Adrenal gland (tissue), 5 donors: ENCODE results near the gene CHST11.

ENCODE experiments used
- CTCF ChIP-seq, 6 experiments: fragments of 450-650 bp in 4 of 6; fragments of 200-600 bp in 2 of 6; sonication (generic) in 1 of 6; IDR thresholded peaks; 1 replicate in 5 of 6; 2 replicates in 1 of 6; pipeline versions ENCODE4 v1.5.1 to v1.8.0; 2016 to 2021; ENCODE audit warnings: antibody characterized with exemption in 6 of 6, mild to moderate bottlenecking in 2 of 6, moderate library complexity in 1 of 6
- POLR2A ChIP-seq, 2 donors: fragments of 450-650 bp; IDR thresholded peaks; one replicate each; pipeline ENCODE4 v1.6.1; 2017; ENCODE audit warnings: antibody characterized with exemption in 2 of 2, mild to moderate bottlenecking in 2 of 2, moderate library complexity in 1 of 2
- donor health status: DM: no; HTN: no; CAD: no.

GRCh38 chr12:104699489-104700190 lies 242.9 kb downstream of the CHST11 start:
- TF ChIP-seq CTCF (IDR thresholded peaks at IDR 0.05) (no peak), POLR2A (IDR thresholded peaks at IDR 0.05) (no peak)
